HG03108 (cell line): Measurements from ENCODE around the gene MYLK.
"Not testable (repeated sequence)": the region's sequence is repeated elsewhere in the genome, so short reads cannot be mapped to it uniquely, and the experiment has no call there.

Source experiments
- ATAC-seq: cut with Tn5 transposase; IDR thresholded peaks from one replicate; pipeline ENCODE4 v1.9.1; 2021; ENCODE audit warnings: moderate library complexity; ENCODE audit not compliant: unreplicated experiment

Gene MYLK

GRCh38 chr3:123705488-123706285 lies 178.4 kb downstream of the MYLK start:
- no peak for ATAC-seq

- not testable (repeated sequence) for ATAC-seq
These were observed 180.5 kb downstream of the MYLK start for GRCh38 chr3:123703663-123704062.

- ATAC-seq, result no peak
These were observed 181.4 kb downstream of the MYLK start for GRCh38 chr3:123702720-123703119.

GRCh38 chr3:123702057-123702456 lies 182.1 kb downstream of the MYLK start:
- not testable (repeated sequence) for ATAC-seq

GRCh38 chr3:123700791-123701722 lies 183.1 kb downstream of the MYLK start:
- no peak for ATAC-seq

DNA sequence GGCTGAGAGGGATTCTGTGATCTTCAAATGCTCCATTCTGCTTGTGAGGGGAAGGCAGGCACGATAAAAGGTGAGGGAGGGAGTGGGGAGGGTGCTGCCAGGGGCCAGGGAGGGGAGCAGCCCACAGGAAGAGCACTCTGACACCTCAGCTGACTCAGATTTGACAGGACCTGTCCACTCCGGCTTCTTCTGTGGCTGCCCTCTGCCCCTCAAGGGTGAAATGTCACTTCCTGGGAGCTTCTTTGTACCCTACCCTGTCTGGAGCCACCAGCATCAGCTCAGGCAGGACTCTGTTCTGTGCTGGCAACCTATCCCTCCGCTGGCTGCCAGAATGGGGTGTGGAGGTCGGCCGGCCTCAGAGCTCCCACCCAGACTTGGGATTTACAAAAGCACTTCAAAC lies 185.3 kb downstream of the MYLK start:
- no peak for ATAC-seq

DNA sequence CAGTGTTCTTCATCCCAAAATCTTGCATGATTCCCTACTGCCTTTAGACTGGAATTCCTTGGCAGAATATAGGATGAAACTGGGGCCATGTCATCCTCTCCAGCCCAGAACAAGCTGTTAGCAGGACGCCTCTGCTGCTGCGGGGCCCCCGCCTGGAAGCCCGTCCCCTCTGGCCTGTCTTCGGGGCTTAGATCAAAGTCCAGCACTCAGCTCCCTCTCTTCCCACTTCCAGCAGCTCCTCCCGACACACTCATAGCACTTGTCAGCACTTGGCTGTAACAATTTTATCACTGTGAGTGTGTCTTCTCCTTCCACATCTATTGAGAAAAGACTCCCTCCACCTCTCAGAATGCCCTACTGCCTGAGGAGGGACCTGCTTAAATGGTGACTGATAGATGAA lies 187.3 kb downstream of the MYLK start:
- no peak for ATAC-seq

- no peak for ATAC-seq
These were observed 188.1 kb downstream of the MYLK start for GRCh38 chr3:123695731-123696640.

GRCh38 chr3:123695152-123695551 lies 189.0 kb downstream of the MYLK start:
- no peak for ATAC-seq

- no peak for ATAC-seq
These were observed 189.6 kb downstream of the MYLK start for GRCh38 chr3:123694366-123695087.

DNA sequence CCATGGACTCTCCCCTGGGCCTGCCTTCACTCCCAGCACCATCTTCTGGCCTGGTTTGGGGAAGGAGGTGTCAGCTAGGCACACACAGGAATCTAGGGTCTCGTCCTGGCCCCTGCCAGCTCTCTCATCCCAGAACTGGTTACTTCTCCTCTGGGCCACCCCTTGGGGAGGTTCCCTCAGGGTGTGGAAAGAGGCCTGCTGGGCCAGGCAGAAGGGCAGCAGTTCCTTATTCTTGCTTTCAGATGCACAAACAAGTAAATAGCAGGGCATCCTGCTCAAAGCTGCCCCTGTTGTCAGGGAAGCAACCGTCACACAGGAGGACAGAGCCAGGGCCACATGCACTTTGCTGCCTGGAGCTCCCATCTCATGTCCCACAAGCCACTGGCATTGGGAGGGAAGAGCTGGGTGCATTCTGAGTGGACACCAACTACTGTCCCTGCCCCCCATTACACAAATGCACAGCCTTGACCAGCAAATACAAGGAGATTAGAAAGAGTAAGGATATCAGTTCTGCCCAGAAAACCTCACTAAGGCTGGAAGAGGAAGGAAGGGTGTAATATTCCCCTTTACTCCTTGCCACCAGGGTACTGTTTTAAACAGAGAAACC lies 190.4 kb downstream of the MYLK start:
- ATAC-seq, result no peak

GRCh38 chr3:123692671-123693070 lies 191.5 kb downstream of the MYLK start:
- no peak for ATAC-seq

GRCh38 chr3:123692041-123692440 lies 192.1 kb downstream of the MYLK start:
- ATAC-seq, result no peak

- ATAC-seq, result no peak
These were observed 194.3 kb downstream of the MYLK start for GRCh38 chr3:123689831-123690230.

DNA sequence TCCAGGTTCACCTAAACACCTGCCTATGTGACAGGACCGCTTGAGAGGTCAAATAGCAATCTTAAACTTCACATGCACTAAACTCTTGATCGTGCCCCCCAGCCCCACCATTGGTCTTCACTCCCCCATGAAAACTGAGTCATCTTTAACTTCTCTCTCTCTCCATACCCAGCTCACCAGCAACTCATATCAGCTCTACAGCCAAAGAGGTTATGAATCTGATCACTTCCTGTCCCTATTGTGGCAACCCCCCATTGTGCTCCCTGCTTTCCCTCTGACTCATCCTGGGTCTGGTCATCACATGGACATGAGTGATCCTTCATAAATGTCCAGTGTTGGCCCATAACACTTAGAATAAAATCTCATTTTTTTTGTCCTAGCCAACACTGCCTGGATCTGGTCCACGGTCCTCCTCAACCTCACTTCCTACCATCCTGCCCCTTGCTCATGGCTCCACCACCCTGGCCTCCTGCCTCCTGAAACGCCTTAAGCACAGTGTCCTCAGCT lies 195.8 kb downstream of the MYLK start:
- no peak for ATAC-seq

- no peak for ATAC-seq
These were observed 196.8 kb downstream of the MYLK start for GRCh38 chr3:123687286-123687685.

DNA sequence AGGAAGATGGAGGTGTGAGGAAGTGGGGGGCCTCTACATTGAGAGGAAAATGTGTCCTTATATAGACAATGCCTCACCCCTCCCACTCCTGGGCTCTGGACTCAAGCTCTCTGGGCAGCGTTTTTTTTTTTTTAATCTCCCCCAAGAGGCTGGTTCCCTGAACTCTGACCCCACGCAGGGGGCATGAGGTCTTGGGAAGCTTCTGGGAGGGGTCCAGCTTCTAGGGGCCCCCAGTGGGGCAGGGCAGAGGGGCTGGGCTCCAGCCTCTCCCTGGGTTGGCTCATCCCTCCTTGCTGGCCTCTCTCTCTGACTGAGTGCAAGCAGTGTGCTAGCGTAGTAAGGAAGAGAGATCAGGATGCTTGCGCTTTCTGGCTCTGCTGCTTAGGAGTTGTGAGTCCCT lies 197.9 kb downstream of the MYLK start:
- no peak for ATAC-seq

DNA sequence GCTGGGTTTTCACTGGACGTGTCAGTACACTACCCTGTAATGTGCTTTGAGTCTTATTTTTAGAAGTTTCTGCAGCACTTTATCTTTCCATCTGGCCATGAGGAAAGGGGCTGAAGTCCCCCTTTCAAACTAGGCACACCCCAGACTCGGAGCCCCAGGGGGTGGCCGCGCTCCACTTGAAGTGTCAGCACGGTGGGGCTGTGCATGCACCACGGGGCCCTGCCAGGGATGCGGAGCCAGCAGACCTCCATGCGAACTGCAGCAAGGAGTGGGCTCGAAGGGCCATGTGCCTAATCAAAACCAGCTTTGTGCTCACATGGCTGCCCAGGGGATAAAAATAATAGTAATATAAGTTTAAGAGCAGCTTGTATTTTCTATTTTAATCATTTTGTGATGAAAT lies 198.4 kb downstream of the MYLK start:
- no peak for ATAC-seq

DNA sequence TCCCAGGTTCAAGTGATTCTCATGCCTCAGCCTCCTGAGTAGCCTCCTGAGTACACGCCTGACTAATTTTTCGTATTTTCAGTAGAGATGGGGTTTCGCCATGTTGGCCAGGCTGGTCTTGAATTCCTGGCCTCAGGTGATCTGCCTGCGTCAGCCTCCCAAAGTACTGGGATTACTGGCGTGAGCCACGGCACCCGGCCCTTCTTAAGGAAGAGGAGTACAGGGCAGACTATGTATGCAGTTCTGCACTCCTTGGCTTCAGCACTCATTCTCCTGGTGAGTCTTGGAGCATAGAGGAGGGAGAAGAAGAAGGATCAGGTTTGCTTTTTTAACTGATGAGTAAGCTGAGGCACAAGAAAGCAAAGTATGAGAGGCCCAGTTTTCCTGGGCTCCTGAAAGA lies 199.5 kb downstream of the MYLK start:
- ATAC-seq, result no peak

DNA sequence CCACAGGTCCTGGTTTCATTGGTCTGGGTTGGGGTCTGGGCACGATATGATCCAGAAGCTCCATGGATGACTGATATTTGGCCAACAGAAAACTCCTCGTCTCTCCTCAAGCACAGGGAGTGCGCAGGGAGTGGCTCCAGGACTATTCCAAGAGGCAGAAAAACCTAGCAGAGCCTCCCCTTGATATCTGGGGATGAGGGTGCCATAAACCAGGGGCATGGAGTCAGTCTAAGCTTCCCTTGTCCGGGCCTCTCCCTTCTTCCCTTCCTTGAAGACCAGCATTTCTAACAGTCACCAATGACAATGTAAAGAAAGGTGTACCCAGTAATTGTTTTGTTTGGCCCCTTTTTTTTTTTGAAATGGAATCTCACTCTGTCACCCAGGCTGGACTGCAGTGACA lies 199.9 kb downstream of the MYLK start:
- ATAC-seq, result no peak
